GM18951 (cell line): Measurements from ENCODE around the gene AAGAB.

ENCODE experiments used
- POLR2A ChIP-seq: IDR thresholded peaks from 4 replicates; pipeline ENCODE4 v1.6.1; 2011; ENCODE audit warnings: mild to moderate bottlenecking; ENCODE audit not compliant: insufficient read length, insufficient read depth; ENCODE audit errors: extremely low read depth
- in situ Hi-C: fragments of 300-500 bp; cut with MboI; formaldehyde crosslinking; loops from one replicate; pipeline ENCODE4 v1.12.0; 2022; ENCODE audit warnings: low sequenced_read_pairs, mixed read lengths, inconsistent platforms; ENCODE audit not compliant: unreplicated experiment

AAGAB gene

GRCh38 chr15:67210555-67211168 is 43.8 kb downstream of the AAGAB start:
- TF ChIP-seq POLR2A, result no peak

DNA sequence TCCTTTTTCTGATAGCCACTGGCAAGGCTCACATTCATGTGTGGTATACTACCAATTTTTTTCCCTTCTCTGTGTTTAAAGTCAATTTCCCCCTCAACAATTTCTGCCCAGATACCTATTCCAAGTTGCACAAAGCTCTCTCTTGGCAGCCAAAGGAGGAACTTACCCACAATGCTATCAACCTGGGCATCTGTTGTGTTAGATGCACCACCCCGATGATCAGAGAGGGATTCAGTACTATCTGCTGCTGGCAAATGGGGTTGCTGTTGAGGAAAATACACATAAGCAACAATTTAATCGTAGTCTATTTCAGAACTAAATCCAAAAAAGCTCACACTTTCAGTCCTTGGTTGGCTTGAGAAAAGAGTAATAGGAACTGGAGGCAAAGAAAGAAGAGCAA is 46.1 kb downstream of the AAGAB start:
- in situ Hi-C loops, result no loop called here
- no peak for TF ChIP-seq POLR2A

More at GRCh38 chr15:67210555-67211168, 43.8 kb downstream of the AAGAB start:
- in situ Hi-C loops, result no loop called here

DNA sequence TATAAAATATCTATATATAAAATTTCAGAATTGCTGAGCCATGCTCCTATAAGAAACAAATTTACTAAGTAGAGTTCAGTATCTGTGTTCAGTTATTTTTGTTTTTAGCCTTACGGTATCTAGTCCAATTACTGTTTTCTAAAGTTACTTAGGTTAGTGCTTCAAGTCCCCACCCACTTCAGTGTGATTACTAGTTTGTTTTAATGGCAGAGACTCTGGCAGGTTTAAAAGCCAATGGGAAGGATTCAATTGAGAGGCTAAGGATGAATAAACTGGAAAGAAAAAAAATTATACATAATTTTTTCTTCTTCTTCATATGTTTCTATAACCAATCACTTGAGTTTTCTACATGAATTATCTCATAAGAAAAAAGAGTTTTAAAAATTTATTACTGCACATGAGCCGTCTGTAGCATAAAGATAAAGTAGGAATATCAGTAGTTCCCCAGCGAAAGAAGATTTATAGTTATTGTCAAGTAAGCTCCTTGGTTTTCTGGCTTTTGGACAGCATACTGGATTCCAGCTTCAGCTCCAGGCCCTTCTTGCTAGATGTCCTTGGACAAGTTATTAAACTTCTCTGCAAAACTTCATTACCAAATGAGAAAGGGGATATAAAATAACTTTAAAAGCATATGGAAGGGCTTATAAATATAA is 46.8 kb downstream of the AAGAB start:
- in situ Hi-C loops, result no loop called here
- TF ChIP-seq POLR2A, result no peak

GRCh38 chr15:67202991-67203390 is 51.5 kb downstream of the AAGAB start:
- in situ Hi-C loops, result no loop called here

GRCh38 chr15:67202091-67202490 is 52.4 kb downstream of the AAGAB start:
- in situ Hi-C loops, result no loop called here
- no peak for TF ChIP-seq POLR2A

More at GRCh38 chr15:67202991-67203390, 51.5 kb downstream of the AAGAB start:
- TF ChIP-seq POLR2A, result no peak

DNA sequence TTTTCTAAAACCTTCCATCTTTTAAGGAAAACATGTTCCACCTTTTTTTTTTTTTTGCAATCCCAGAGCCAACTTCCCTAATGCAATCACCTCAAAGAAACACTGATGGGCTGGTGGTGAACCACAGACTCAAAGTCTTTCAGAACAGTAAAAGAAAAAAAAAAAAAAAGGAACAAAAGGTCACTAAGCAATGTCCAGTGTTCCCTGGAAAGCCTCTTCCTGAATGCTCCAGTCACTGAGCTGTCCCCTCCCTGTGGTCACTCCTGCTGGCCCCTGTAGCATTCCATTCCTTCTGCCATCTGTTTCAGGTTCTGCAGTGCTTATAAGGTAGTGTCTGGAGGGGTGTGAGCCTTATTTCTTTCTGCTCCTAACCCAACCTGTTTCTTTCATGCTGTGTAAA is 53.3 kb downstream of the AAGAB start:
- in situ Hi-C loops, result no loop called here
- TF ChIP-seq POLR2A, result no peak

- TF ChIP-seq POLR2A, result no peak
- in situ Hi-C loops, result no loop called here
Observed at GRCh38 chr15:67199881-67200763, 54.3 kb downstream of the AAGAB start.

DNA sequence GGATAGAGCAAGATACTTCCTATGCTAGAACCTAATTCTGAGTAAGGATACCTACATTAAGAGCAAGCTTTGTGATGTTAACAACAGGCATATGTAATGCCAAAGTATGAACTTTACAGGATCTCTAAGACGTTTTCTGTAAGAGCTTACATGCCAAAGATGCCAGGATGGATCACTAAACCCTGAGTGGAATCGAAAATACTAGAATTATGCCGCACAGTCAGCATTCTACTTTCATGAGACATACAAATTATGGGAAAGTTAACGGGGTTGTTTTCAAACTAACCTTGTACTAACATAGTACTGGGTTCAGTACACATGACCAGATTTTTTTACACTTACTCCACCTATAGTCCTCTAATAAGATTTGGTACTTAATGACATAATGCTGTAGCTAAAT is 55.1 kb downstream of the AAGAB start:
- TF ChIP-seq POLR2A, result no peak
- in situ Hi-C loops, result no loop called here

DNA sequence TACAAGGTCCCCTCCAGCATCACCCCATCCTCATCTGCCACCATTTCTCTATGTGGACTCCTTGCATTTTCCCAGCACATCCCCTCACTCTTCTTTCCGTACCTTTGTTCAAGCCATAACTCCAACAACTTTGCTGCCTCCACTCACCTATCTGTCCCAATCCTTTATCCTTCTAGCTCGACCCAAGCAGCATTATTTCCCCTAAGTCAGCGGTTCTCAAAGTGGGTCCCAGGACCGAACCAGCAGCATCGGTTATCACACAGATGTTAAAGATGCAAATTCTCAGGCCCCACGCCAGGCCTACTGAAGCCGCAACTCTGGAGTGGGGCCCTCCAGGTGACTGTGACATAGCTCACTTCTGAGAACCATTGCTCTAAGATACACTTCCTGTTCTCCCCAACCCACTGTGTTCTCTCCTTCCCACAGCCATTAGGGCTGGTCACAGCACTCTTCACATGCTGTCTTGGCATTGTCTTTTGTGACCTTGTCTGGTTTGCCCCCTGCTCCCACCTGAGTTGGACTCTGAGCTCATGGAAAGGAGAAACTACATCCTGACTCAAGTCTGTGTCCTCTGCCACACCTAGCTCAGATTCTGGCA is 56.2 kb downstream of the AAGAB start:
- no peak for TF ChIP-seq POLR2A
- in situ Hi-C loops, result no loop called here

GRCh38 chr15:67197364-67197695 is 57.1 kb downstream of the AAGAB start:
- TF ChIP-seq POLR2A, result no peak
- in situ Hi-C loops, result no loop called here

- no peak for TF ChIP-seq POLR2A
- in situ Hi-C loops, result no loop called here
Observed at GRCh38 chr15:67196672-67197363, 57.6 kb downstream of the AAGAB start.

- TF ChIP-seq POLR2A, result no peak
- in situ Hi-C loops, result no loop called here
Observed at GRCh38 chr15:67196222-67196621, 58.2 kb downstream of the AAGAB start.

DNA sequence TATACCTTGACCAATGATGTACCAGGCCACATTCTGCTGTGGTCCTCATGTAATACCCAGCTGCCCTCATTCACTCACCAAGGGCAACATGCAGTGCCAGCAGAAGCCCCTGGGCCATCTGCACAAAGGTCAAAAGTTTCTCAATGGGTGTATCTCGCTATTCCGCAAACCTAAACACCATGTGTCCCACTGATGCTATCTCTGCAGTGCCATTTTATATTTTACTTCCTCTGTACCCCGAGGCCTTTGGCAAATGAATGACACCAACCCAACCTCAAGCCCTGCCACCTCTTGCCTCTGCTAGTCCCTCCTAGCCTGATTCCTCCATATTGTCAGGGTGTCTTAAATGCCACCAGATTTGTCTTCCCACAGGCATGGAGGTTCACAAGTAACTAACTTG is 59.2 kb downstream of the AAGAB start:
- in situ Hi-C loops, result no loop called here
- no peak for TF ChIP-seq POLR2A
